Ovary (tissue), 3 donors: ENCODE data around the gene SLIT1.

Experiments
- CTCF ChIP-seq, 3 donors: fragments of 450-650 bp in 2 of 3; fragments of 200-600 bp in 1 of 3; IDR thresholded peaks; one replicate each; pipeline versions ENCODE4 v1.5.1 to v1.8.0; 2016 to 2022; ENCODE audit warnings: antibody characterized with exemption in 3 of 3, mild to moderate bottlenecking in 1 of 3
- POLR2A ChIP-seq: fragments of 450-650 bp; IDR thresholded peaks from one replicate; pipeline ENCODE4 v1.6.1; 2017; ENCODE audit warnings: antibody characterized with exemption, mild to moderate bottlenecking, moderate library complexity
- donor health status: DM: no; HTN: no; CAD: no.

GRCh38 chr10:97013983-97014382 is 171.8 kb downstream of the SLIT1 start:
- TF ChIP-seq CTCF (IDR thresholded peaks at IDR 0.05) (no peak), POLR2A (no peak)
